ENCODE data around the gene GXYLT2.

GRCh38 chr3:72944696-72945095, 56.9 kb downstream of the GXYLT2 start:
- no peak for TF ChIP-seq CTCF (IDR thresholded peaks at IDR 0.05 in 2 of 3, conservative IDR thresholded peaks at IDR 0.05 in 1 of 3; ENCODE audit: control insufficient read depth in 2 of 3, extremely low read depth in 1 of 3, insufficient read depth in 1 of 3, low read depth in 3 of 3, low read length in 3 of 3)
- TF ChIP-seq CBX5 (IDR thresholded peaks at IDR 0.05; ENCODE audit: low read depth): no peak
- TF ChIP-seq, protein P1, sequence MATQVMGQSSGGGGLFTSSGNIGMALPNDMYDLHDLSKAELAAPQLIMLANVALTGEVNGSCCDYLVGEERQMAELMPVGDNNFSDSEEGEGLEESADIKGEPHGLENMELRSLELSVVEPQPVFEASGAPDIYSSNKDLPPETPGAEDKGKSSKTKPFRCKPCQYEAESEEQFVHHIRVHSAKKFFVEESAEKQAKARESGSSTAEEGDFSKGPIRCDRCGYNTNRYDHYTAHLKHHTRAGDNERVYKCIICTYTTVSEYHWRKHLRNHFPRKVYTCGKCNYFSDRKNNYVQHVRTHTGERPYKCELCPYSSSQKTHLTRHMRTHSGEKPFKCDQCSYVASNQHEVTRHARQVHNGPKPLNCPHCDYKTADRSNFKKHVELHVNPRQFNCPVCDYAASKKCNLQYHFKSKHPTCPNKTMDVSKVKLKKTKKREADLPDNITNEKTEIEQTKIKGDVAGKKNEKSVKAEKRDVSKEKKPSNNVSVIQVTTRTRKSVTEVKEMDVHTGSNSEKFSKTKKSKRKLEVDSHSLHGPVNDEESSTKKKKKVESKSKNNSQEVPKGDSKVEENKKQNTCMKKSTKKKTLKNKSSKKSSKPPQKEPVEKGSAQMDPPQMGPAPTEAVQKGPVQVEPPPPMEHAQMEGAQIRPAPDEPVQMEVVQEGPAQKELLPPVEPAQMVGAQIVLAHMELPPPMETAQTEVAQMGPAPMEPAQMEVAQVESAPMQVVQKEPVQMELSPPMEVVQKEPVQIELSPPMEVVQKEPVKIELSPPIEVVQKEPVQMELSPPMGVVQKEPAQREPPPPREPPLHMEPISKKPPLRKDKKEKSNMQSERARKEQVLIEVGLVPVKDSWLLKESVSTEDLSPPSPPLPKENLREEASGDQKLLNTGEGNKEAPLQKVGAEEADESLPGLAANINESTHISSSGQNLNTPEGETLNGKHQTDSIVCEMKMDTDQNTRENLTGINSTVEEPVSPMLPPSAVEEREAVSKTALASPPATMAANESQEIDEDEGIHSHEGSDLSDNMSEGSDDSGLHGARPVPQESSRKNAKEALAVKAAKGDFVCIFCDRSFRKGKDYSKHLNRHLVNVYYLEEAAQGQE (IDR thresholded peaks at IDR 0.05; ENCODE audit: low read depth, low read length): no peak
- no peak for TF ChIP-seq JUND (IDR thresholded peaks at IDR 0.05; ENCODE audit: low read depth, low read length)
- no peak for TF ChIP-seq NR2C2 (IDR thresholded peaks at IDR 0.05; ENCODE audit: borderline replicate concordance, control insufficient read depth, insufficient read length, low read depth)
- TF ChIP-seq POLR2AphosphoS5 (IDR thresholded peaks at IDR 0.05; ENCODE audit: low read length): no peak

All from GM12878 (cell line).